C4-2B (cell line): Measurements from ENCODE around the gene MTO1.

Experiments used
- H3K27ac ChIP-seq: fragments of 450-650 bp; 2 replicates; pipeline ENCODE4 v1.5.1; 2017
- CTCF ChIP-seq: fragments of 450-650 bp; conservative IDR thresholded peaks from 2 replicates; pipeline ENCODE4 v1.5.1; 2017; ENCODE audit warnings: mild to moderate bottlenecking
- ZFX ChIP-seq: fragments of 450-650 bp; IDR thresholded peaks from 2 replicates; pipeline ENCODE4 v1.6.1; 2017

Gene MTO1

GRCh38 chr6:73461537-73462350, at the start of gene MTO1:
TSS of gene MTO1 (plus strand) at chr6:73461737. CDS start at chr6:73461855, 118 bp downstream.
- peak within 1 kb of the TSS; percentile 92 for H3K27ac ChIP-seq
- TF ChIP-seq ZFX (no peak), CTCF (no peak)

- TF ChIP-seq ZFX (no peak), CTCF (no peak)
- no peak overlapping the region for H3K27ac ChIP-seq
Measured at GRCh38 chr6:73413102-73413501, 48.4 kb upstream of the MTO1 start.

- H3K27ac ChIP-seq: no peak overlapping the region
- no peak for TF ChIP-seq CTCF
- no peak for TF ChIP-seq ZFX
Measured at GRCh38 chr6:73418081-73418741, 43.3 kb upstream of the MTO1 start.

- no peak overlapping the region for H3K27ac ChIP-seq
- no peak for TF ChIP-seq ZFX
- TF ChIP-seq CTCF: no peak
Measured at GRCh38 chr6:73421534-73421933, 40.0 kb upstream of the MTO1 start.

- H3K27ac ChIP-seq: no peak overlapping the region
- TF ChIP-seq CTCF: no peak
- TF ChIP-seq ZFX: no peak
Measured at GRCh38 chr6:73435236-73435635, 26.3 kb upstream of the MTO1 start.

GRCh38 chr6:73443555-73443954, 18.0 kb upstream of the MTO1 start:
- H3K27ac ChIP-seq: no peak overlapping the region
- TF ChIP-seq CTCF (no peak), ZFX (no peak)
